Transverse colon (tissue), 4 donors: ENCODE data around the gene CBS. TPM values are rescaled to one million over a fixed set of nuclear protein-coding genes. Genes with fewer than 3 reads are reported as not detected.

Source experiments
- DNase-seq: peaks from one replicate; pipeline ENCODE4 v3.0.0-alpha.2; 2019
- H3K27ac ChIP-seq, 4 donors: fragments of 200-600 bp; sonication (generic); 2 replicates each; pipeline ENCODE4 v1.5.1; 2016 to 2018; ENCODE audit warnings: inconsistent platforms in 4 of 4
- H3K27me3 ChIP-seq: fragments of 200-600 bp; sonication (generic); 2 replicates; pipeline ENCODE4 v1.5.1; 2017; ENCODE audit warnings: inconsistent platforms
- H3K36me3 ChIP-seq, 4 donors: fragments of 200-600 bp; sonication (generic); 2 replicates each; pipeline ENCODE4 v1.5.1; 2017 to 2019; ENCODE audit warnings: inconsistent platforms in 4 of 4
- H3K4me1 ChIP-seq, 4 donors: fragments of 200-600 bp; sonication (generic); 2 replicates each; pipeline ENCODE4 v1.5.1; 2017 to 2020; ENCODE audit warnings: inconsistent platforms in 4 of 4
- H3K4me3 ChIP-seq, 4 donors: fragments of 200-600 bp; sonication (generic); 1 replicate in 1 of 4; 2 replicates in 3 of 4; pipeline versions ENCODE4 v1.5.1 to v1.6.1; 2017 to 2019; ENCODE audit warnings: inconsistent platforms in 4 of 4
- H3K9me3 ChIP-seq, 2 donors: fragments of 200-600 bp; sonication (generic); 2 replicates each; pipeline ENCODE4 v1.5.1; 2017 to 2019; ENCODE audit warnings: inconsistent platforms in 2 of 2
- CTCF ChIP-seq, 5 experiments: fragments of 200-600 bp in 3 of 5; fragments of 450-650 bp in 2 of 5; sonication (generic) in 3 of 5; IDR thresholded peaks; 1 replicate in 2 of 5; 2 replicates in 3 of 5; pipeline ENCODE4 v1.5.1; 2016 to 2017; ENCODE audit warnings: antibody characterized with exemption in 5 of 5, inconsistent platforms in 3 of 5, mild to moderate bottlenecking in 2 of 5, moderate library complexity in 1 of 5
- EP300 ChIP-seq: sonication (generic); formaldehyde crosslinking; IDR thresholded peaks from one replicate; pipeline ENCODE4 v1.6.1; 2017; ENCODE audit warnings: antibody characterized with exemption, low read depth
- POLR2A ChIP-seq: fragments of 450-650 bp; IDR thresholded peaks from one replicate; pipeline ENCODE4 v1.6.1; 2016; ENCODE audit warnings: antibody characterized with exemption, mild to moderate bottlenecking, moderate library complexity
- POLR2AphosphoS5 ChIP-seq, 3 donors: sonication (generic); formaldehyde crosslinking; IDR thresholded peaks; one replicate each; pipeline ENCODE4 v1.6.1; 2016; ENCODE audit warnings: antibody characterized with exemption in 3 of 3
- WGBS, 2 donors: methylation state at CpG; one replicate each; pipeline ENCODE4 v1.1.5; 2018; ENCODE audit warnings: low coverage in 1 of 2; 5-methylcytosine and 5-hydroxymethylcytosine counted together
- in situ Hi-C, 4 donors: fragments of 200-750 bp; cut with MboI; loops; one replicate each; pipeline versions ENCODE4 v1.15.0 to v1.15.1; 2017; ENCODE audit warnings: low sequenced_read_pairs in 3 of 4, low pct_ligation_motif_present in 1 of 4, low pct_unique_long_range_greater_than_20kb in 1 of 4
- intact Hi-C: fragments of 100-400 bp; cut with DNase I; formaldehyde crosslinking; loops from one replicate; pipeline ENCODE4 v1.15.1; 2023; ENCODE audit warnings: low total_unique reads
- total RNA-seq, 4 donors: library from RNA; depleted of rRNA; stranded (reverse); fragments of >200 nt; gene quantifications; one replicate each; pipeline ENCODE4 v1.1.0, GENCODE V29; 2016

The CBS gene
- total RNA-seq, 4 donors from 2014 or later = 0.40 to 24.3 (median 9.4) TPM

GRCh38 chr21:43024439-43025136, 51.0 kb downstream of the CBS start:
- Histone ChIP-seq H3K4me1 (no peaks in the 10 kb centered on the region), H3K4me3 (no peak overlapping the region), H3K9me3 (no peaks in the 10 kb centered on the region), H3K27ac (no peak overlapping the region), H3K27me3 (no peaks in the 10 kb centered on the region), H3K36me3 (peaks cover 0 to 25% (median 10%) of the 10 kb centered on the region in 4 donors)
- no peak for DNase-seq
- 89 to 91% methylated on average over 11 to 17 of the region's 17 CpGs for WGBS, 2 donors
- TF ChIP-seq CTCF (IDR thresholded peaks at IDR 0.05) = no peak
- no peak for TF ChIP-seq POLR2A
- no peak for TF ChIP-seq POLR2AphosphoS5 (IDR thresholded peaks at IDR 0.05)
- no peak for TF ChIP-seq EP300
- in situ Hi-C loops = no loop called here
- intact Hi-C loops = no loop called here

DNA sequence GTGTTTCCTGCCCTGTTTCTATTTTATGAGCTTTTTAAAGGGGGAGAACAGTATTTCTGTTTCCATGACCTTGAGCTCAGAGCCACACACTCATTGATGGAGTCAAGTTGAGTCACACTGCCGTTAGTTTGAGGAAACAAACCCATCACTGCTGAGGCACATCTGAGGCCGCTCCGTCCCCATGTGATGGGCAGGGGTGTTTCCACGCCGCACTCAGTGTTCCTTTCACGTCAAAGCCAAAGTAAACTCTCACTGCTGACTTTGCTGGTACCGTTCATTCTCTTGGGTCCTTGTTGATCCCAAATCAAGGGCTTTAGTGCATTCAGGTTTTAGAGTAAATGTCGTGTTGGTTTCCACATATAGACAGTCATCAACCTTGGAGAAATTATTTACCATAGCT, 52.5 kb downstream of the CBS start:
- WGBS, 2 donors = 89 to 93% methylated on average over 4 to 8 of the region's 8 CpGs
- no peaks in the 10 kb centered on the region for H3K4me1 ChIP-seq
- in situ Hi-C loops (no loop called here), intact Hi-C loops (no loop called here)
- H3K36me3 ChIP-seq = peaks cover 0 to 16% (median 6%) of the 10 kb centered on the region in 4 donors
- DNase-seq = no peak
- H3K9me3 ChIP-seq = no peaks in the 10 kb centered on the region
- TF ChIP-seq EP300 (no peak), POLR2A (no peak)
- H3K27ac ChIP-seq = no peak overlapping the region
- no peaks in the 10 kb centered on the region for H3K27me3 ChIP-seq
- H3K4me3 ChIP-seq = no peak overlapping the region

GRCh38 chr21:43021756-43022600, 53.7 kb downstream of the CBS start:
- Histone ChIP-seq H3K4me3 (no peak overlapping the region), H3K36me3 (peaks cover 0 to 18% (median 5%) of the 10 kb centered on the region in 4 donors), H3K27me3 (no peaks in the 10 kb centered on the region), H3K9me3 (no peaks in the 10 kb centered on the region), H3K4me1 (no peaks in the 10 kb centered on the region), H3K27ac (no peak overlapping the region)
- TF ChIP-seq POLR2AphosphoS5 (IDR thresholded peaks at IDR 0.05) (no peak), POLR2A (no peak), EP300 (no peak), CTCF (IDR thresholded peaks at IDR 0.05) (no peak)
- in situ Hi-C loops (no loop called here), intact Hi-C loops (no loop called here)
- no peak for DNase-seq
- WGBS, 2 donors = 97% methylated on average over 28 of the region's 28 CpGs; no CpG with 5 or more reads in 1 of the 2 donors

DNA sequence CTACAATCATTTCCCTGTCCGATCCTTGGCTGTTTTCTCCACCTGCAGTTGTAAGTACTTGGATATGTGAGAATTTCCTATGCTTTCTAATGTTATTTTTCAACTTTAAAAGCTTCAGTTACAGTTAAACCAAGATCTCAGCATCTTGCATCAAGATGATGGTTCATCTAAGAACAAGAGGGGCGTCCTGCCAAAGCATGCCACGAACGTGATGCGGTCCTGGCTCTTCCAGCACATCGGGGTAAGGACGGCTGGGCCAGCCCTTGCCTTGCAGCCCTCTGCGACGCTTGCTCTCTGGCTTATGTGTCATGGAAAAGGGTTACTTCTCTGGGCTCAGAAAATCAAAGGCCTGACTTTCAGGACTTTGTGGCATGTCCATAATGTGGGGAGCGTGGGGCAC, 54.4 kb downstream of the CBS start:
- intact Hi-C loops = no loop called here
- Histone ChIP-seq H3K9me3 (no peaks in the 10 kb centered on the region), H3K36me3 (peaks cover 0 to 25% (median 7%) of the 10 kb centered on the region in 4 donors), H3K4me1 (no peaks in the 10 kb centered on the region), H3K27ac (no peak overlapping the region), H3K27me3 (no peaks in the 10 kb centered on the region), H3K4me3 (no peak overlapping the region)
- no peak for TF ChIP-seq POLR2AphosphoS5 (IDR thresholded peaks at IDR 0.05)
- no peak for TF ChIP-seq POLR2A
- no peak for TF ChIP-seq EP300
- no peak for TF ChIP-seq CTCF (IDR thresholded peaks at IDR 0.05)
- in situ Hi-C loops = no loop called here
- 88 to 95% methylated on average over 9 to 10 of the region's 10 CpGs for WGBS, 2 donors
- DNase-seq = no peak
